SU-DHL-6 (cell line): ENCODE measurements around the gene MAPK10.

Experiments
- CTCF ChIP-seq: fragments of 200-600 bp; sonication (generic); IDR thresholded peaks from one replicate; pipeline ENCODE4 v1.5.1; 2017; ENCODE audit warnings: antibody characterized with exemption, mild to moderate bottlenecking, low read length, moderate library complexity; ENCODE audit not compliant: insufficient read depth, poor library complexity, severe bottlenecking
- EZH2phosphoT487 ChIP-seq: fragments of 200-600 bp; sonication (generic), shearing (Covaris generic); conservative IDR thresholded peaks from 2 replicates; pipeline ENCODE4 v1.6.1; 2018; ENCODE audit warnings: mild to moderate bottlenecking, antibody characterized with exemption, low read length, moderate library complexity, mixed read lengths

GRCh38 chr4:86184901-86185285 is 175.0 kb downstream of the MAPK10 start:
- TF ChIP-seq CTCF = no peak
- no peak for TF ChIP-seq EZH2phosphoT487
